Mesothelial cell of epicardium (in vitro differentiated cells): ENCODE measurements around the gene CTNNA1. TPM values are rescaled to one million over a fixed set of nuclear protein-coding genes. Genes with fewer than 3 reads are reported as not detected.

ENCODE experiments used
- DNase-seq, 2 experiments: peaks; one replicate each; pipeline ENCODE4 v3.0.0; 2021; ENCODE audit warnings: low spot score in 2 of 2; ENCODE audit not compliant: unreplicated experiment in 2 of 2
- H3K27ac Mint-ChIP-seq: 2 replicates; pipeline ENCODE4 v1.8.0; 2021; ENCODE audit warnings: mixed read lengths
- H3K27me3 Mint-ChIP-seq: 2 replicates; pipeline ENCODE4 v1.8.0; 2021; ENCODE audit warnings: low read depth, mixed read lengths
- H3K36me3 Mint-ChIP-seq: 2 replicates; pipeline ENCODE4 v1.8.0; 2021; ENCODE audit warnings: mixed read lengths
- H3K4me1 Mint-ChIP-seq: 2 replicates; pipeline ENCODE4 v1.8.0; 2021; ENCODE audit warnings: mixed read lengths
- H3K4me3 Mint-ChIP-seq: 2 replicates; pipeline ENCODE4 v1.8.0; 2021; ENCODE audit warnings: mild to moderate bottlenecking, moderate library complexity, mixed read lengths
- H3K9me3 Mint-ChIP-seq: 2 replicates; pipeline ENCODE4 v1.8.0; 2021; ENCODE audit warnings: mixed read lengths
- total RNA-seq: library from RNA; stranded (reverse); gene quantifications from 3 replicates; pipeline ENCODE4 v1.2.1, GENCODE V29; 2021
- TF ChIP-seq, protein P1 (sequence below): fragments of 200-600 bp; sonication (generic); IDR thresholded peaks from one replicate; pipeline ENCODE4 v1.5.0; 2021; ENCODE audit warnings: antibody characterized with exemption; ENCODE audit not compliant: unreplicated experiment

CTNNA1 gene
- total RNA-seq, 1 donor from 2014 or later, result 427 TPM

- peak overlapping the region; percentile 76 for H3K27ac Mint-ChIP-seq
- no peak for DNase-seq
- H3K4me3 Mint-ChIP-seq, result no peak overlapping the region
- no peaks in the 10 kb centered on the region for H3K9me3 Mint-ChIP-seq
- H3K27me3 Mint-ChIP-seq, result no peaks in the 10 kb centered on the region
- no peaks in the 10 kb centered on the region for H3K36me3 Mint-ChIP-seq
- peaks cover 31% of the 10 kb centered on the region for H3K4me1 Mint-ChIP-seq
- TF ChIP-seq, protein P1, sequence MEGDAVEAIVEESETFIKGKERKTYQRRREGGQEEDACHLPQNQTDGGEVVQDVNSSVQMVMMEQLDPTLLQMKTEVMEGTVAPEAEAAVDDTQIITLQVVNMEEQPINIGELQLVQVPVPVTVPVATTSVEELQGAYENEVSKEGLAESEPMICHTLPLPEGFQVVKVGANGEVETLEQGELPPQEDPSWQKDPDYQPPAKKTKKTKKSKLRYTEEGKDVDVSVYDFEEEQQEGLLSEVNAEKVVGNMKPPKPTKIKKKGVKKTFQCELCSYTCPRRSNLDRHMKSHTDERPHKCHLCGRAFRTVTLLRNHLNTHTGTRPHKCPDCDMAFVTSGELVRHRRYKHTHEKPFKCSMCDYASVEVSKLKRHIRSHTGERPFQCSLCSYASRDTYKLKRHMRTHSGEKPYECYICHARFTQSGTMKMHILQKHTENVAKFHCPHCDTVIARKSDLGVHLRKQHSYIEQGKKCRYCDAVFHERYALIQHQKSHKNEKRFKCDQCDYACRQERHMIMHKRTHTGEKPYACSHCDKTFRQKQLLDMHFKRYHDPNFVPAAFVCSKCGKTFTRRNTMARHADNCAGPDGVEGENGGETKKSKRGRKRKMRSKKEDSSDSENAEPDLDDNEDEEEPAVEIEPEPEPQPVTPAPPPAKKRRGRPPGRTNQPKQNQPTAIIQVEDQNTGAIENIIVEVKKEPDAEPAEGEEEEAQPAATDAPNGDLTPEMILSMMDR, result no peak
These were observed 44.4 kb upstream of the CTNNA1 start for GRCh38 chr5:138708791-138709190.

DNA sequence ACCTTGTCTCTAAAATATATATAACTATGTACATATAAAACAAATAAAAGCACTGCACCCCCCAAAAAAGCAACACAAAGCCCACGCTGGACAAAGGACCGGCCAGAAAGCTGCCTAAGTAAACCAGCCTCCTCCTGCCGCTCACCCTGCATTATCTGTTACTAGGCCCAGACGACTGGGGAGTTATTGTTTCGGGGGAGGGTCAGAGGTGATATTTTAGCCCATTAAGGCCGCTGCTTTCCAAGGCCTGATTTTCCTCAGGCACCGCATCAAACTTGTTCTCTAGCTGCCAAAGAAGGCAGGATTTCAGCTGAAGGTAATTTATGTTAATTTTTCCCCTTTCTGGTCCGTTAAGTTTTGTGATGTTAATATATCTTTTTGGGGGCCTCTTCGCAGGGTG, 44.0 kb upstream of the CTNNA1 start:
- peaks cover 33% of the 10 kb centered on the region for H3K4me1 Mint-ChIP-seq
- no peak for DNase-seq
- no peaks in the 10 kb centered on the region for H3K36me3 Mint-ChIP-seq
- H3K4me3 Mint-ChIP-seq, result no peak overlapping the region
- TF ChIP-seq, protein P1, result no peak
- H3K9me3 Mint-ChIP-seq, result no peaks in the 10 kb centered on the region
- H3K27me3 Mint-ChIP-seq, result no peaks in the 10 kb centered on the region
- H3K27ac Mint-ChIP-seq, result no peak overlapping the region

- TF ChIP-seq, protein P1, result no peak
- H3K27ac Mint-ChIP-seq, result no peak overlapping the region
- no peaks in the 10 kb centered on the region for H3K9me3 Mint-ChIP-seq
- H3K4me1 Mint-ChIP-seq, result peaks cover 29% of the 10 kb centered on the region
- no peaks in the 10 kb centered on the region for H3K27me3 Mint-ChIP-seq
- no peak for DNase-seq
- H3K36me3 Mint-ChIP-seq, result no peaks in the 10 kb centered on the region
- no peak overlapping the region for H3K4me3 Mint-ChIP-seq
These were observed 42.1 kb upstream of the CTNNA1 start for GRCh38 chr5:138711087-138711486.

GRCh38 chr5:138711811-138712210, 41.4 kb upstream of the CTNNA1 start:
- TF ChIP-seq, protein P1, result no peak
- peaks cover 33% of the 10 kb centered on the region for H3K4me1 Mint-ChIP-seq

GRCh38 chr5:138712324-138712723, 40.9 kb upstream of the CTNNA1 start:
- Mint-ChIP-seq H3K36me3 (no peaks in the 10 kb centered on the region), H3K27ac (no peak overlapping the region), H3K27me3 (no peaks in the 10 kb centered on the region), H3K4me3 (no peak overlapping the region), H3K9me3 (no peaks in the 10 kb centered on the region), H3K4me1 (peaks cover 37% of the 10 kb centered on the region)
- TF ChIP-seq, protein P1, result no peak
- no peak for DNase-seq

More at GRCh38 chr5:138711811-138712210, 41.4 kb upstream of the CTNNA1 start:
- H3K9me3 Mint-ChIP-seq, result no peaks in the 10 kb centered on the region
- no peak for DNase-seq
- no peak overlapping the region for H3K27ac Mint-ChIP-seq
- H3K4me3 Mint-ChIP-seq, result no peak overlapping the region
- no peaks in the 10 kb centered on the region for H3K36me3 Mint-ChIP-seq
- H3K27me3 Mint-ChIP-seq, result no peaks in the 10 kb centered on the region

DNA sequence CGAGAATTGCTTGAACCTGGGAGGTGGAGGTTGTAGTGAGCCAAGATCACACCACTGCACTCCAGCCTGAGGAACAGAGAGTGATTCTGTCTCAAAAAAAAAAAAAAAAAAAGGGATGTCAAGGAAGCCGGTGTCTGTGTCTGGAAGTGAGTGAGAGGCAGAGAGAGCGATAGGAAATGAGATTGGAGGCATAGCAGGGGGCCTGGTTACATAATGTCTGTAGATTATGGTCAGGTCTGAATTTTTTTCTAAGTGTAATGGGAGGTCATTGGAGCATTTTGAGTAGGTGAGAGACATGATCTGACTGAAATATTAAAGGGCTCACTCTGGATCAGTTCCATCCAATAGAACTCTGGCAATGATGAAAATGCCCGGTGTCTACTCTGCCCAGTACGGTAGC, 40.4 kb upstream of the CTNNA1 start:
- no peak for DNase-seq
- Mint-ChIP-seq H3K4me1 (peaks cover 37% of the 10 kb centered on the region), H3K36me3 (no peaks in the 10 kb centered on the region), H3K4me3 (no peak overlapping the region), H3K27me3 (no peaks in the 10 kb centered on the region), H3K27ac (no peak overlapping the region), H3K9me3 (no peaks in the 10 kb centered on the region)
- TF ChIP-seq, protein P1, result no peak
